OCI-LY1 (cell line): ENCODE measurements around the gene PHLDA2.

Experiments
- H2AFZ ChIP-seq: fragments of 200-600 bp; sonication (generic), shearing (Covaris generic); 2 replicates; pipeline ENCODE4 v1.6.0; 2014; ENCODE audit warnings: antibody characterized with exemption, mild to moderate bottlenecking, low read length
- H3F3A ChIP-seq: fragments of 200-600 bp; sonication (generic), shearing (Covaris generic); 2 replicates; pipeline ENCODE4 v1.6.0; 2014; ENCODE audit warnings: mild to moderate bottlenecking, antibody characterized with exemption, low read length, moderate library complexity; ENCODE audit not compliant: insufficient read depth
- H3K27ac ChIP-seq: fragments of 200-600 bp; sonication (generic); 2 replicates; pipeline ENCODE4 v1.5.1; 2014; ENCODE audit warnings: low read length, mixed run types, mild to moderate bottlenecking, low read depth; ENCODE audit not compliant: poor library complexity, severe bottlenecking
- H3K27me3 ChIP-seq: fragments of 200-600 bp; sonication (generic); 2 replicates; pipeline ENCODE4 v1.6.0; 2014; ENCODE audit warnings: antibody characterized with exemption, mild to moderate bottlenecking, low read length, moderate library complexity; ENCODE audit not compliant: insufficient read depth
- H3K36me3 ChIP-seq: fragments of 200-600 bp; sonication (generic); 2 replicates; pipeline ENCODE4 v1.6.1; 2014; ENCODE audit warnings: mild to moderate bottlenecking, antibody characterized with exemption, low read length, moderate library complexity, mixed read lengths; ENCODE audit not compliant: insufficient read depth
- H3K4me1 ChIP-seq: fragments of 200-600 bp; sonication (generic); 2 replicates; pipeline ENCODE4 v1.5.1; 2014; ENCODE audit warnings: mild to moderate bottlenecking, low read length, moderate library complexity; ENCODE audit not compliant: insufficient read depth, severe bottlenecking
- H3K4me2 ChIP-seq: fragments of 200-600 bp; sonication (generic), shearing (Covaris generic); 2 replicates; pipeline ENCODE4 v1.6.1; 2014; ENCODE audit warnings: low read length
- H3K4me3 ChIP-seq: fragments of 200-600 bp; sonication (generic); 2 replicates; pipeline ENCODE4 v1.5.1; 2014; ENCODE audit warnings: low read length, low read depth, mild to moderate bottlenecking, mixed read lengths; ENCODE audit not compliant: poor library complexity, severe bottlenecking
- H3K79me2 ChIP-seq: fragments of 200-600 bp; shearing (Covaris generic); 2 replicates; pipeline ENCODE4 v1.6.1; 2016; ENCODE audit warnings: mixed run types, low read length, mixed read lengths; ENCODE audit not compliant: insufficient read depth
- H3K9ac ChIP-seq: fragments of 200-600 bp; sonication (generic), shearing (Covaris generic); 2 replicates; pipeline ENCODE4 v1.6.1; 2014; ENCODE audit warnings: mild to moderate bottlenecking, low read length, mixed read lengths
- H3K9me2 ChIP-seq: fragments of 200-600 bp; sonication (generic), shearing (Covaris generic); 2 replicates; pipeline ENCODE4 v1.6.1; 2014; ENCODE audit warnings: low read depth, mild to moderate bottlenecking, low read length, mixed read lengths
- H3K9me3 ChIP-seq: fragments of 200-600 bp; shearing (Covaris generic); 2 replicates; pipeline ENCODE4 v1.6.1; 2014; ENCODE audit warnings: low read length, mixed read lengths
- H4K20me1 ChIP-seq: fragments of 200-600 bp; sonication (generic), shearing (Covaris generic); 2 replicates; pipeline ENCODE4 v1.6.0; 2016; ENCODE audit warnings: mild to moderate bottlenecking, low read length; ENCODE audit not compliant: insufficient read depth
- EZH2 ChIP-seq: fragments of 200-600 bp; sonication (generic), shearing (Covaris generic); IDR thresholded peaks from 2 replicates; pipeline ENCODE4 v1.8.0; 2017; ENCODE audit warnings: borderline replicate concordance, mixed run types, mild to moderate bottlenecking, antibody characterized with exemption, low read length, moderate library complexity, mixed read lengths
- TF ChIP-seq, protein P1 (sequence below): fragments of 200-600 bp; sonication (generic), shearing (Covaris generic); IDR thresholded peaks from 2 replicates; pipeline ENCODE4 v1.5.1; 2017; ENCODE audit warnings: mild to moderate bottlenecking, antibody characterized with exemption, low read length, moderate library complexity, mixed read lengths

Gene PHLDA2

GRCh38 chr11:2928605-2929530 lies at the start of gene PHLDA2:
Gene PHLDA2 (minus strand): TSS chr11:2929420. CDS start chr11:2929364, 56 bp downstream.
- H3K36me3 ChIP-seq: no peaks in the 10 kb centered on the region
- TF ChIP-seq, protein P1, sequence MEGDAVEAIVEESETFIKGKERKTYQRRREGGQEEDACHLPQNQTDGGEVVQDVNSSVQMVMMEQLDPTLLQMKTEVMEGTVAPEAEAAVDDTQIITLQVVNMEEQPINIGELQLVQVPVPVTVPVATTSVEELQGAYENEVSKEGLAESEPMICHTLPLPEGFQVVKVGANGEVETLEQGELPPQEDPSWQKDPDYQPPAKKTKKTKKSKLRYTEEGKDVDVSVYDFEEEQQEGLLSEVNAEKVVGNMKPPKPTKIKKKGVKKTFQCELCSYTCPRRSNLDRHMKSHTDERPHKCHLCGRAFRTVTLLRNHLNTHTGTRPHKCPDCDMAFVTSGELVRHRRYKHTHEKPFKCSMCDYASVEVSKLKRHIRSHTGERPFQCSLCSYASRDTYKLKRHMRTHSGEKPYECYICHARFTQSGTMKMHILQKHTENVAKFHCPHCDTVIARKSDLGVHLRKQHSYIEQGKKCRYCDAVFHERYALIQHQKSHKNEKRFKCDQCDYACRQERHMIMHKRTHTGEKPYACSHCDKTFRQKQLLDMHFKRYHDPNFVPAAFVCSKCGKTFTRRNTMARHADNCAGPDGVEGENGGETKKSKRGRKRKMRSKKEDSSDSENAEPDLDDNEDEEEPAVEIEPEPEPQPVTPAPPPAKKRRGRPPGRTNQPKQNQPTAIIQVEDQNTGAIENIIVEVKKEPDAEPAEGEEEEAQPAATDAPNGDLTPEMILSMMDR: no peak
- H3K4me1 ChIP-seq: no peaks in the 10 kb centered on the region
- H3K9me3 ChIP-seq: no peaks in the 10 kb centered on the region
- H3K27me3 ChIP-seq: no peaks in the 10 kb centered on the region
- H4K20me1 ChIP-seq: no peaks in the 10 kb centered on the region
- no peaks in the 10 kb centered on the region for H3K79me2 ChIP-seq
- H3K4me3 ChIP-seq: no peak within 1 kb of the TSS
- H3K27ac ChIP-seq: no peak within 1 kb of the TSS
- H3K9ac ChIP-seq: no peak within 1 kb of the TSS
- H3K4me2 ChIP-seq: no peak within 1 kb of the TSS
- H3F3A ChIP-seq: no peaks in the 10 kb centered on the region
- no peak within 1 kb of the TSS for H2AFZ ChIP-seq
- H3K9me2 ChIP-seq: no peaks in the 10 kb centered on the region

- Histone ChIP-seq H3K9ac (no peak overlapping the region), H3F3A (no peaks in the 10 kb centered on the region), H3K27me3 (no peaks in the 10 kb centered on the region), H3K27ac (no peak overlapping the region), H3K79me2 (peaks cover 42% of the 10 kb centered on the region), H3K36me3 (peaks cover 83% of the 10 kb centered on the region), H3K9me2 (no peaks in the 10 kb centered on the region), H3K4me3 (no peak overlapping the region), H3K9me3 (no peaks in the 10 kb centered on the region), H3K4me2 (no peak overlapping the region), H4K20me1 (no peaks in the 10 kb centered on the region), H3K4me1 (no peaks in the 10 kb centered on the region), H2AFZ (no peak overlapping the region)
- TF ChIP-seq EZH2: no peak
- TF ChIP-seq, protein P1: no peak
These were observed 47.9 kb upstream of the PHLDA2 start for GRCh38 chr11:2977113-2977512.

DNA sequence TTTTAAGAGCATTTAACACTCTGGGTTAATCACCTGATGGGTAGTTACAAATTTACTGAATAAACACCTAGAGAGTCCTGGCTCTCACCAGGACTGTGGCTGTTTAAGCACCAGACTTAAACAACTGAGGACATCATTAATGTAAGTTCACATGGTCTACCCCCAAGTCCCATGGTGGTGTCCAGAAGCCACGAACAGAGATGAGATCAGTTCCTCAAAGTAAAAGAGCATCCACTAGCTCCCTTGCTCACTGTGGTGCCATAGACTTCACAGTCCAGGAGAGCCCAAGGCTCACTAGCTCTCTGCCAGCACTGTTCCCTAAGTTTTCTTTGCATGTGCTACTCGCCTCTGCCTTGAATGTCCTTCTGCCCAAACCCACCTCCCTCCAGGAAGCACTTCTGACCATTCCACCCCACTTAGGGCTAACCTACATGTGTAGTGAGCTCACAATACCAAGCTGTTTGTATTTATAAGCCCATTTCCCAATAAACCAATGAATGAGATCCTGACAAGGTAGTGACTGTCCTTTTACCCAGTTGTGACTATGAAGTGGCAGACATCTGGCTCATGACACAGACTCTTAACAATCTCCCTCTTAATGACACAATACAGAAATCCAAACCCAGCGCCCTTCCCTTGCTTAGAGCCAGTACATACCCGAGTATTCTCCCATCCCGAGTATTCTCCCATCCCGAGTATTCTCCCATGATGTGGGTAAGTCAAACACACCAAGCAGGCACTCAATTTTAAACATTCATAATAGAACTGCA lies 47.3 kb upstream of the PHLDA2 start:
- TF ChIP-seq, protein P1: no peak
- no peak for TF ChIP-seq EZH2
- Histone ChIP-seq H3F3A (no peaks in the 10 kb centered on the region), H3K79me2 (peaks cover 36% of the 10 kb centered on the region), H3K4me2 (no peak overlapping the region), H4K20me1 (no peaks in the 10 kb centered on the region), H2AFZ (no peak overlapping the region), H3K27me3 (no peaks in the 10 kb centered on the region), H3K9ac (no peak overlapping the region), H3K9me3 (no peaks in the 10 kb centered on the region), H3K9me2 (no peaks in the 10 kb centered on the region), H3K27ac (no peak overlapping the region), H3K4me1 (no peaks in the 10 kb centered on the region), H3K4me3 (no peak overlapping the region), H3K36me3 (peaks cover 85% of the 10 kb centered on the region)
